Lower leg skin (tissue), 3 donors: Measurements from ENCODE around the gene SLC37A1.

Experiments used
- CTCF ChIP-seq, 3 donors: fragments of 450-650 bp; IDR thresholded peaks; one replicate each; pipeline ENCODE4 v1.5.1; 2016; ENCODE audit warnings: antibody characterized with exemption in 3 of 3, mild to moderate bottlenecking in 3 of 3, moderate library complexity in 2 of 3
- POLR2A ChIP-seq, 2 donors: fragments of 450-650 bp; IDR thresholded peaks; one replicate each; pipeline ENCODE4 v1.6.1; 2016 to 2017; ENCODE audit warnings: antibody characterized with exemption in 2 of 2, mild to moderate bottlenecking in 1 of 2, moderate library complexity in 1 of 2

GRCh38 chr21:42590431-42591131, 76.9 kb downstream of the SLC37A1 start:
- TF ChIP-seq CTCF (IDR thresholded peaks at IDR 0.05) (no peak), POLR2A (IDR thresholded peaks at IDR 0.05) (no peak)
